Smooth muscle cell of trachea (primary cell): ENCODE results near the gene EHHADH. TPM values are rescaled to one million over a fixed set of nuclear protein-coding genes. Genes with fewer than 3 reads are reported as not detected.

ENCODE experiments used
- total RNA-seq: library from RNA; depleted of rRNA; stranded (reverse); fragments of >200 nt; gene quantifications from 2 replicates; pipeline ENCODE4 v1.2.1, GENCODE V29; 2014

Gene EHHADH
- total RNA-seq = 6.3 and 9.2 TPM in 2 replicates

DNA sequence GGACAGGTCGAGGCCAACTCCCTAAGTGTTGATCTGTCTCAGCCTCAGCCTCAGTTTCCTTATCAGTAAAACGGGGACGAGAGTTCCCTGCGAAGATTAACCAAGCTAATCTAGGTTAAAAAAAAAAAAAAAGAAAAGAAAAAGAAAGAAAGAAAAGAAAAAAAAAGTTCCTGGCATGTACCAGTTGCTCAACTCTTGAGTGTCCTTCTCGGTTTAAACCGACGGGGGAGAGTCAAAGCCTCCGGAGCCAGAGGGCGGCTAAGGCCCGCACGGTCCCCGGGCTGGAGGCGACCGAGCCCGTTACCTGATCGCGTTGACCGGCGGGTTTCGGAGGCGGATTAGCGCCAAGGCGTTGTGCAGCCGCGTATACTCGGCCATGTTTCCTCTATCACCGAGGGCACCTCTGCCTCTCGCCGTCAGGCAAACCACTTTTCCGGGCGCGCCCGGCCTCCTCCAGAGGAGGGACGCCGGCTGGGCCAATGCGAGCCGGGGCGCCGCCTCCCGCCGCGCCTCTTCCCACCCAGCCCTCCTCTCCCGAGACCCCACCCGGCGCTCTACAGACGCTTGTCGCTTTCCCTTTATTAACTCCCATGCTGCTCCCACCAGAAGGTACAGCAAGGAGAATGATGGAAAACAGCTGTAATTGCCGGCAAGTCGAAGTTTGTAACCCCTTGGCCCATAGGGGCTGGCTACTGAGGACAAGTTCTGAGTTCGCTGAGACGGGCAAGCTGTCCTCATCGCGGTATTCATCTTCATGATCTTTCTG is at the start of gene EHHADH:
Gene EHHADH (minus strand): TSS at position 405 of the 766 bp plus-strand sequence. CDS start 27 bp downstream, at position 378.

DNA sequence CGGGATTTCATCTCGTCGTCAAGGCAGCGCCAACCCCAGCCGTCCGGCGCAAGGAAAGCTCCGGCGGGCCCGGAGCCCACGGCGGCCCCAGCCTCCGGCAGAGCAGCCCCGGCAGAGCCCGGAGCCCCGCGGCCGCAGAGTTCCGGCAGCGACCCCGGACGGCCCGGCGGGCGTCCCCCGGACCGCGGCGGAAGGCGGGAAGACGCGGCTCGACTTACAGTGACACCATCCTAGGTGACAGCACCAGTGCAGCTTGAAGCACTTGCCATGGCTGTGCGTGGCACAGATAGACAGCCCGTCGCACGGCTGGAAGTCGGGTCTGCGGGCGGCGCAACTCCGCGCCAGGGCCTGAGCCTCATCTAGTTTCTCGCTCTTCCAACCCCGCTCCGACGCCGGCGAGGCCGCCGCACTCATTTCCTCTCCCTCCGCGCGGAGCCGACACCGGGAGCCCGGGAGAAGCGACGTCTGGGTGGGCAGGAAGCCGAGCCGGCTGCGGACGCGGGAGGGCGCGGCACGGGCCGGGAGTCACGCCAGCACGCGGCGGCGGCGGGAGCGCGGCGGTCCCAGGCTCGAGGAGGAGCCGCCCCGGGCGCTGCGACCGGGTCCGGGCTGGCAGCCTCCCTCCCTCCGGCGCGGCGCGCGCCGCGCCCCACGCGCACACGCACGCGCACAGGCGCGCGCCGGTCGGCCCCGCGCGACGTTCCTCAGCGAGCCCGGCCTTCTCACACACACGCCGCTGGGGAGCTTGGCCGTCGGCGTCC is 101.3 kb downstream of the EHHADH start, which contains the start of gene C3orf70:
Gene C3orf70 (minus strand): TSS at position 651 of the 761 bp plus-strand sequence. CDS start 237 bp downstream, at position 414.

Other genes with a start within 250 kb of the EHHADH start
- 0.66 and 0.87 TPM in 2 replicates for gene C3orf70, start 101.0 kb downstream of the EHHADH start, total RNA-seq
- 10.9 and 20.4 TPM in 2 replicates for gene MAP3K13, start 109.1 kb upstream of the EHHADH start, total RNA-seq
- 8.8 and 10.0 TPM in 2 replicates for gene TMEM41A, start 245.0 kb upstream of the EHHADH start, total RNA-seq